Colon (tissue), 2 donors: ENCODE results near the gene ZBTB44.
"Not testable (repeated sequence)": the region's sequence is repeated elsewhere in the genome, so short reads cannot be mapped to it uniquely, and the experiment has no call there.

ENCODE experiments used
- FAIRE-seq: peaks from 2 replicates; lab custom pipeline; 2012; peaks lifted over from hg19 to GRCh38; lab: Jason Lieb, UNC
- donor health status: control.
- donor health status: control.

ZBTB44 gene, protein sequence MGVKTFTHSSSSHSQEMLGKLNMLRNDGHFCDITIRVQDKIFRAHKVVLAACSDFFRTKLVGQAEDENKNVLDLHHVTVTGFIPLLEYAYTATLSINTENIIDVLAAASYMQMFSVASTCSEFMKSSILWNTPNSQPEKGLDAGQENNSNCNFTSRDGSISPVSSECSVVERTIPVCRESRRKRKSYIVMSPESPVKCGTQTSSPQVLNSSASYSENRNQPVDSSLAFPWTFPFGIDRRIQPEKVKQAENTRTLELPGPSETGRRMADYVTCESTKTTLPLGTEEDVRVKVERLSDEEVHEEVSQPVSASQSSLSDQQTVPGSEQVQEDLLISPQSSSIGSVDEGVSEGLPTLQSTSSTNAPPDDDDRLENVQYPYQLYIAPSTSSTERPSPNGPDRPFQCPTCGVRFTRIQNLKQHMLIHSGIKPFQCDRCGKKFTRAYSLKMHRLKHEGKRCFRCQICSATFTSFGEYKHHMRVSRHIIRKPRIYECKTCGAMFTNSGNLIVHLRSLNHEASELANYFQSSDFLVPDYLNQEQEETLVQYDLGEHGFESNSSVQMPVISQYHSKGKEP

DNA sequence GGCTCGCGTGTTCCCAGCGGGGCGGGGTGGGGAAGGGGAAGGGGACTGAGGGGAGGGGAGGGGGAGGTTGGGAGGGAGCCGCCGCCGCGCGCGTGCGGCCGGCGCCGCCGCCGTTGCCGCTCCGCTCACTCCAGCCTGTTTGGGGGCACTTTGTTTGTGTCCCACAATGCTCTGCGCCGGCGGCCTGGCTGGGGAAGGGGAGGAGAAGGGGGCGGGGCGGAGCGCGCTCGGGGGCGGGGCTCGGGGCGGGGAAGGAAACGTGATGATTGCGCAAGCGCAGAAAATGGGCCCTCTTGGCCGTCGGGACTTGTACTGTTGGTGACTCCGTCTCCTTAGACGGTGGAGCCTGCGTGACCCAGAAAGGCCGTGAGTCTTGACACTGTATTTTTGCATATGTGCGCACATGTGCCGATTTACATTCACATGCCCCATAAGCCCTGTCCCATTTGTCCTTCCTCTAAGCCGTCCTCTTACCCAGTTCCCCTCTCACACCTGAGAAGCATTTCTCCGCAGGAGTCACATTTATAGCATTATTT is at the start of gene ZBTB44:
TSS of gene ZBTB44 (minus strand) at position 168 of the 536 bp plus-strand sequence. CDS start 53,044 bp downstream, outside the sequence.
- FAIRE-seq: no peak

DNA sequence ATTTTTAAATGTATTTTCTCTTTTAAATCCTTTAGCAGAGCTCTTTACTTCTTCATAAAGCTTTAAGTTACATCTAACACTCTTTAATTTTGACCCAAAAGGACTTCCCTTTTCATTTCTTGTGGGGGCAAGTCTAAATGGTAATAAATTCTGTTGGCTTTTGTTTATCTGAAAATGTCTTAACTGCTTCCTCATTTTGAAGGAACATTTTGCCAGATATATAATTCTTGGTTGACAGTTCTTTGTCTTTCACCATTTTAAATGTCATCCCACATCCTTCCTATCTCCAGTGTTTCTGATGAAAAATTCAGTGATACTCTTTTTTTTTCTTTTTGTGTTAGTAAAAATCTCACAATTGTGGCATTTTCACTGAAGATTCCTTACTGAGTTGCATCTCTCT is 44.7 kb upstream of the ZBTB44 start:
- FAIRE-seq: no peak

DNA sequence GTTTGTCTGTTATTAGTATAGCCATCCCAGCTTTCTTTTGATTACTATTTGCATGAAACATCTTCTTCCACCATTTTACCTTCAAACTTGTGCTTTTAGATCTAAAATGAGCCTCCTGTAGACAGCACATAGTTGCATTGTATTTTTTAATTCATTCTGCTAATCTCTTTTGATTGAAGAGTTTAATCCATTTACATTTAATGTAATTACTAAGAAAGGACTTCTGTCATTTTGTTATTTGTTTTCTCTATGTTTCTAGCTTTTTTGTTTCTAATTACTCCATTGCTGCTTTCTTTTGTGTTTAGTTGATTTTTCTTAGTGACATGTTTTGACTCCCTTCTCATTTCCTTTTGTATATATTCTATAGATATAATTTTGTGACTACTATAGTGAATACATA is 43.7 kb upstream of the ZBTB44 start:
- no peak for FAIRE-seq

DNA sequence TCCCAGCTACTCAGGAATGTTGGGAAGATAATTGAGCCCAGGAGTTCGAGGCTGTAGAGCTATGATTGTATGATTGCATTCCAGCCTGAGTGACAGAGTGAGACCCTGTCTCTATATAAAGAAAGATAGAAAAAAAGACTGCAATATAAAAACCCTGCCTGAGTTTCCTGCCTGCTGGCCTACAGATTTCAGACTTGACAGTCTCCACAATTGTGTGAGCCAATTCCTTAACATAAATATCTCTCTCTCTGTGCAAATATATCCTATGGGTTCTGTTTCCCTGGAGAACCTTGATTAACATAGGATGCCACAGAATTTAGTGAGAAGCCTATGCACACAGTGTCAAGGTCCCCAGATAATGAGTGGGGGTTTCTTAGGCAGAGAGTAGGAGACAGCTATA is 32.5 kb upstream of the ZBTB44 start:
- FAIRE-seq: no peak

DNA sequence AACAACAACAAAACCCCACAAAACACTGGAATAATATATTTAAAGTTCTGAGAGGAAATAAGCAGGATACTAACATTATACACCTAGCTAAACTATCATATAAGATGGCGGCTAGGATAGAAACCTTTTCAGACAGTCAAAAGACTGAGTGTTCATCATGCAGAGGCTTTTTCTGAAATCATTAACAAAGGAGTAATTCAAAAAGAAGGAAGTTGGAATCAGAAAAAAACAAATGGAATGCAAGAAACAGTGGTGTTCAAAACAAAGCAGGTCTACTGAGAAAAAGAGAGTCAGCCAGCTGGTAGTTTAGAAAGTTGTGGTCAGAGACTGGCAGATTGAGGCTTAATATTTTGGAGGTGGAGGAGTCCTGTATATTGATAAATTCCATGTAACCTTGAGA is 30.1 kb upstream of the ZBTB44 start:
- FAIRE-seq: no peak

DNA sequence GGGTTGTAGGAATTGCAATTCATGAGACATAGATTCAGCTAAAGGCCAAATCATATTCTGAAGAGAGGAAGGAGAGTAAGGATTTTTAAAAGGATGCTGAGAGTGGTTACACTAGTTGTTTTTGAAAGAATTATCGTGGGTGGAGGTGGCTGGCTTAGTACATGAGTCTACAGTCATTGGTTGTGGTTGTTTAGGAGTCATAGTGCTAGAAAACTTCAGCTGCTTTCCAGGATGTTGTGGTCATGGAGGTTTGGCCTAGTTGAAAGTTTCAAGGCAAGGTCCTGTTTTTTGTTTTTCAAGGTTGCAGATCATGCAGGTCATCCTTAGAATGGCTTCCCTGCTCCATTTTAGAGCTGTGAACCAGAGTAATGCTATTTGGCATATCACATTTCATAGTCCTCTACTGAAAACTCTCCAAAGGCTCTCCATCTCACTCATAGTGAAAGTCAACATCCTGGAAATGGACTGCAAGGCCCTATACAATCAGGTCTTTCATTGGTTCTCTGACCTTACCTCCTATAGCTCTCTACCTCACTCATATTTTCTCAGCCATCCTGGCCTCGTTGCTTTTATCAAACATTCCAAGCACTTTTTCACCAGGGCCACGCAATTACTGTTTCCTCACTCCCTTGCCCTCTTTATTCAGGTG is 26.1 kb upstream of the ZBTB44 start:
- FAIRE-seq: no peak

DNA sequence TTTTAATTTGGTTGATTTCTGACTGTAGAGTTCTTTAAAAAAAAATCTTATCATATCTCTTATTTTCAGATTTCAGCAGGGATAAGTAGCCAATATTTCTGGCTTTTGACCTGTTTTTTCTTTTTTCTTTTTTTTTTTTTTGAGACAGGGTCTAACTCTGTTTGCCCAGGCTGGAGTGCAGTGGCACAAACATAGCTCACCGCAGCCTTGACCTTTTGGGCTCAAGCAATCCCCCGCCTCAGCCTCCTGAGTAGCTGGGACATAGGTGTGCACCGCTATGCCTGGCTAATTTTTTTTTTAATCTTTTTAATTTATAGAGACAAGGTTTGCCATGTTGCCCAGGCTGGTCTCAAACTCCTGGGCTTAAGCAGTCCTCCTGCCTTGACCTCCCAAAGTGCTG is 23.9 kb upstream of the ZBTB44 start:
- FAIRE-seq: no peak

DNA sequence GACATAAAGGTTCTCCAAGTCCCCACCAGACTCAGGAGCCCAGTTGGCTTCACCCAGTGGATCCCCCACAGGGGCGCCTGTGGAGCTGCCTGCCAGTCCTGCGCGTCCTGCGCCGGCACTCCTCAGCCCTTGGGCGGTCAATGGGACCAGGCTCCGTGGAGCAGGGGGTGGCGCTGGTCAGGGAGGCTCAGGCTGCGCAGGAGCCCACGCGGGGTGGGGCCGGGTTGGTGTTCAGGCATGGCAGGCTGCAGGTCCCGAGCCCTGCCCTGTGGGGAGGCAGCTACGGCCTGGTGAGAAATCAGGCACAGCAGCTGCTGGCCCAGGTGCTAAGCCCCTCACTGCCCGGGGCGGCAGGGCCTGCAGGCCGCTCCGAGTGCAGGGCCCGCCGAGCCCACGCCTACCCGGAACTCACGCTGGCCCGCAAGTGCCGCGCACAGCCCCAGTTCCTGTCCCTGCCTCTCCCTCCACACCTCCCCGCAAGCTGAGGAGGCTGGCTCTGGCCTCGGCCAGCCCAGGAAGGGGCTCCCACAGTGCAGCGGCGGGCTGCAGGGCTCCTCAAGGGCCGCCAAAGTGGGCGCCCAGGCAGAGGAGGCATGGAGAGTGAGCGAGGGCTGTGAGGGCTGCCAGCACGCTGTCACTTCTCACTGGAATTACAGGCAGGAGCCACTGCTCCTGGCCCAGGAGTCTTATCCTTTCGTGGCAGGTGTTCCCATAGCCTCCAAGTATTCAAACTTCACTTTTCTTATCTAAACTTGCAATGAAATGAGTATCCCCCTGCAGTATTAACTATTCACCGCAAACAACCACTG is 22.8 kb upstream of the ZBTB44 start:
- no peak for FAIRE-seq

DNA sequence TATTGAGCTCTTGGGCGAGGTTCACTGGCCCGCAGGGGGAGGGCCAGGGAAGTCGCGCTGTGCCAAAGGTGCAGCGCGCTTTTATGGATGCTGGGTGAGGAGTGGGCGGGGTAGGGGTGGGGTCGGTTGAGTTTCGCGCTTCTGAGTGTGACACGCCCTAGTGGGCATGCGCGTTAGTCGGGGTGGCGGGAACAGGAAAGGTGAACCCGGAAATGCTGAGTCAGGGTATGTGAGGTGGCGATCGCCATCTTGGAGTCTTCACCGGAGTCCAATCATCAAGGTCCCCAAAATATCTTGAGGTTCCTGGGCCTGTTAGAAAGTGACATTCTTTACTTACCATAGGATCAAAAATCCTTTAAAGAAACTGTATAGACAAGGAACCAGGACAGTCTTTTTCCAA is 16.7 kb upstream of the ZBTB44 start:
- FAIRE-seq: not testable (repeated sequence)

DNA sequence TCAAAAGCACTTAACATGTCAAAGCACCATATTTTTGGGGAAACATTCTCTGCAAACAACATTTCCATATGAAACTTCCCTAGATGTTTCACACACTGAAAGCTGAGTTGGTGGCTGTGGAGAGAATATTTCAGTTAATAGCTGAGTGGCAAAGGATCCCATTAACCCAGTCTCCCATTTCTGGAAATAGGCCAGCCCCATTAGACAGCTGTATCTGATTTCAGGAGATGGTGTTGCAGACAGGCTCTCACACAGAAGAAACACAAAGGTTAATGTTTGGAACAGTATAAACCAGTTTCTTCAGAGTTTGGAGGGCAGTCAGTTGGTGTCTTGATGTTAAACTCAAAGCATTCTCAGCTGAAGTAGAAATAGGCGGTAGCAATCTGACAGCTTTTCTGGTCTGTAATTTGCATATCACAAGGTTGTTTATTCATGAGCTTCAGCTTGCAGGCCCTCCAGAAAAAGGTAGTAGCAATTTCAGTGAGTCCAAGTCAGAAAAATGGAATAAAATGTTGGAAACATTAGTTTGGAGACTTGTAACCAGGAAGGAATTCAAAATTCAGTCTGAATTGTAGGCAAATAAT is 15.5 kb upstream of the ZBTB44 start:
- no peak for FAIRE-seq

DNA sequence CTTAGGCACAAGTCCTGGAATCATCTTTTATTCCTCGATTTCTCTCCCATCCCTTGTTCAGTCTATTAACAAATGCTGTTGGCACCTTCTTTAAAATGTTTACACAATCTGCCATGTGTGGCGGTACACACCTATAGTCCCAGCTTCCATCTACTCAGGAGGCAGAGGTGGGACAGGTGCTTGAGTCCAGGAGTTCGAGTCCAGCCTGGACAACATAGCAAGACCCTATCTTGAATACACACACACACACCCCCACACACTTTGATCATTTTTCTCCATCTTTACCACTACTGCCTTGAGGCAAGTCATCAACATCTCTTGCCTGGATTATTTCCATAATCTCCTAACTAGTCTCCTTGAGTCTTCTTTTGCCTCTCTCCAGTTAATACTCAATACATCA is 13.7 kb upstream of the ZBTB44 start:
- no peak for FAIRE-seq

DNA sequence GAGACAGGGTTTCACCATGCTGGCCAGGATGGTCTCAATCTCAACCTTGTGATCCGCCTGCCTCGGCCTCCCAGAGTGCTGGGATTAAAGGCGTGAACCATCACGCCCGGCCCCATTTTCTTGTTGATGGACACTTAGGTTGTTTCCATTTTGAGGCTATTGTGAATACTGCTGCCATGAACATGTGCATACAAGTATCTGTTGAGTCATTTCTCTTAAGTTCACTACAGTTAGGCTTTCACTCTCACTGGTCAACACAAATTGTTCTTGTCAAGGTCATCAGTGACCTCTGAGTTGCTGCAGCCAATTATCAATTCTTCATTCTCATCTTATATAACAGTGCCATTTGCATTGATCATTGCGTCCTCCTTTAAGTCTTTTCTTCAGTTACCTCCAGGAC is 13.0 kb upstream of the ZBTB44 start:
- no peak for FAIRE-seq

DNA sequence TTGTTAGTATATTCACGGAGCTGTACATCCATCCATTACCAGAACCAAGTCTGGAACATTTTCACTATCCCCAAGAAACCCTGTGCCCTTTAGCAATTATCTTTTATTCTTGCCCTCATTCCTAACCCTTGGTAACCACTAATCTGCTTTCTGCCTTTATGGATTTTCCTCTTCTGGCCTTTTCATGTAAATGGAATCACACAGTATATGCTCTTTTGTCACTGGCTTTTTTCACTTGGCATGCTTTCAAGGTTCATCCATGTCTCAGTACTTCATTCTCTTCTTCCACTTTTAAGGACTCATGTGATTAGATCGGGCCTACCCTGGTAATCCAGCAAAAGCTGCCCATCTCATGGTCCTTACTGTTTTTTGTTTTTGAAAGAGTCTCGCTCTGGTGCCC is 11.0 kb upstream of the ZBTB44 start:
- FAIRE-seq: no peak

DNA sequence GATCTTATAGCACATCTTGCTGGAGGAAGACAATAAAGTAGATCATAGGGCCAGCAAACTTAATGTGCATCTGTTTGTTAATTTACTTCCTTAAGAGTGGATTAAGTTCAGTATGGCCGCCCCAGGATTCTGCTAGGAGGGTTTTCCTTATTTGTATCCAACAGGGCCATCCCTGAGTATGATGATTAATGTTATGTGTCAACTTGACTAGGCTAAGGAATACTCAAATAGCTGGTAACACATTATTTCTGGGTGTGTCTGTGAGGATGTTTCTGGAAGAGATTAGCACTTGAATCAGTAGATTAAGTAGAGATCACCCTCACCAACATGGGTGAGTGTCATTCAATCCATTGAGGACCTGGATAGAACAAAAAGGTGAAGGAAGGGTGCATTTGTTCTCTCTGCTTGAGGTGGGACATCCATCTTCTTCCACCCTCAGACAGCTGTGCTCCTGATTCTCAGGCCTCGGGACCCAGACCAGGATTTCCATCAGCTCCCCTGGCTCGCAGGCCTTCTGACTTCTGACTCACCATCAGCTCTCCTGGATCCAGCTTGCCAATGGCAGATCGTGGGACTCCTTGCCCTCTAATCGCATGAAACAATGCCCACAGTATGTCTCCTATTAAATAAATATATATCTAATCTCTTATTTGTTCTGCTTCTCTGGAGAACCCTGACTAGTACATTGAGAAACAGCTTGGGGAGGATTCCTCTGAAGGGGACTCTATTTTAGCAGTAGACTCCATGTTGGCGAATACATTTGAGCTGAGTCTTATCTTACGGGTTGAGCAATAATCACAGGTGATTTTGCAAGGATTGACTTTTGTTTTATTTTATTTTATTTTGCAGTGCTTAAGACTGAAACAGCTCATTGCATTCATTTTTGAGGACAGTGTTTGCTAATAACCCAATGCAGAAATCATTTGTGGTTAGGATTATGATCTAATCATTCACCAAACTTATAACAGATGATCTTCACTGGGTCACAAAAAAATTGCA is 9.0 kb upstream of the ZBTB44 start:
- FAIRE-seq: no peak

DNA sequence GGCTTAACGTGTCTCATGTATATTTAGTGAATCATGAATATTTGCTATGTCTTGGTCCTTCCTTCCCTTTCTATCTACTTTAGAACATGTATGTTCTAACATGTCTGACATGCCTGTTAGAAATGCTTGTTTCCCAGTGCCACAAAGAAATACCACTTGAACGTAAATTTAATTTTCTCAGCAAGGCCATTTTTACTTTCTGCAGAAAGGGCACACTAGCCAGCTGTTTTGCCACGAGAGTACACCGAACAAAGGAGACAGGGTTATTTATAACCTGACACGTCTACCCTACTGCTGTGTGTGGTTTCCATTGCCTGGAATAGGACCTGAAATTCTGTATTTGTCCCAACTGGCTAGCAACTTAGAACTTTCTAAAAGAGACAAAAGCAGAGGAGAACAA is 7.4 kb upstream of the ZBTB44 start:
- FAIRE-seq: no peak

DNA sequence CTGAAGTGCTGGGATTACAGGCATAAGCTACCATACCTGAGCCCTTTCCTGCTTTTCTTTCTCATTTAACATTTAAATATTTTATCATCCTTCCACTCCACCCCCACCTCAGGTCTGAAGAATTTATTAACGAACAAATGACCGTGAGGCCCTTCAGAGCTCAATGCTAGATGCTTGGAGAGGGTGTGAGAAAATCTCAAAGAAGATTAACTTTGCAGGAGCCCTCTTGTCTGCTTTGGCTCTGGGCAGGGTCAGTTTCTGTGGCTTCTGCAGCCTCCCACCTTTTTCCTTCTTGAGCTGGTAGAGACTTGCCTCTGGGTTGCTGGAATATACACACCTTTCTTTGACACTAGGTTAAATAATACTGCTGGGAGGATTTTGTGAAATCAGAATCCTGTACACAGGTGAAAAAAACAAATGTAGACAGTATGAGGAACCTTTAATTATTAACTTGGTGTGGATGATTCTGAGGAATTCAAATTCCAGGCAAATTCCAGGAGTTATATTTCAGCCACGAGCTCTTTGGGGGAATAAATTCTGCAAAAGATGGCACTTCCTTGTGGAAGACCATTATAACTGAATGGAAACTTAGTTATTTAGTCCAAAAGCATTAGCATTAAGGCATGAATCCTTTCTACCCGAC is 3.4 kb upstream of the ZBTB44 start:
- FAIRE-seq: no peak

DNA sequence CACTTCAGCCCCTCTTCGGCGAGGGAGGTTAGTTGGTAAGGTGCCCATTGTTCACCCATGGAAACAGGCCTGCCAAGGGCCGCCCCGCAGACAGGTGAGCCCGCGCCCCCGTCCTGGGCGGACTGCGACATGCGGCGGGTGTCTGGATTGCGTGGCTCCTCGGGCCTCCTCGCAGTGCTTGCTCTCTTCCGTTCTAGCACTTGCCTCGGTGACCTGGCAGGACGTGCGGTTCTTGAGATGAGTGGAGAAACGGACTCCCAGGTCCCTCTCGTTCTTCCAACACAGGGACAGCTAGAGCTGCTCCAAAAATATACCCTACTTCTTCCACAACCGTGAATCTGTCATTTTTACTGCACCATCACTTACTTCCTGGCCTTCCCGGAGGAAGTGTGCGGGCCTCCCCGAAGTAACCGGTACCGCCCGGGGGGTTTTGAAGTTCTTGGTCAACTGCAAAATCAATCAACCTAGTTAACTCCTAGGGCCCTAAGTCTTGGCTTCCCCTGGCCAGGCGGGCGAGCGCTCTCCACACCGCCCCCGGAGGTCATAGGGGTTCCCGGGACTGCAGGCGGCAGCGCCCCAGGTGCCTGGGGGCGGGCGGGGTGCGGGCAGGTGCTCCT is 745 bp upstream of the ZBTB44 start:
- no peak for FAIRE-seq

DNA sequence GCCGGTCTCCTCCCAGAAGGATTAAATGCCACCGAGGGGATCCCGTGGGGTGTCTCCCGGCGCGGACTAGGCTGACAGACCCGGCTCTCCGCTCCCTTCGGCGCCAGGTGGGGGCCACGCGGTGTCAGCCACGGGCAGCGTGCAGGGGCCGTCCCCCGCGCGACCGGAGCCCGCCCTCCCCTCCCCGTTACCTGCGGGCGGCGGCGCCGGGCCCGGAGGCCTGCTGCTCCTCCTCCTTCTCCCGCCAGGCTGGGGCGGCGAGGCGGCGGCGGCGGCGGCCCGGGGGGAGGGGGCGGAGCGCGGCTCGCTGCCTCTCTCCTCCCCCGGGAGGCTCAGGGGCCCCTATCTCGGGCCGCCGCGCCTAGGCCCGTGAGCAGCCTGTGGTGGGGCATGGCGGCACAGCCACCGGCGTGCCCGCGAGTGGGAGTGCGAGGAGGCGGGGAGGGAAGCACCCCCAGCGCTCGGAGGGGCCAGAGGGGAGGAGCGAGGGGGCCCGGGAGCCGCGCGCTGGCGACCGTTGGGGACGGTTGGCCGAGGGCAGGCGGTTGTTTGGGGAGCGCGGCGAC is 450 bp downstream of the ZBTB44 start:
- FAIRE-seq: no peak
